NCI-H2029 (cell line): ENCODE data around the gene EPB41.
"Not testable (repeated sequence)": the region's sequence is repeated elsewhere in the genome, so short reads cannot be mapped to it uniquely, and the experiment has no call there.

Experiments used
- DNase-seq: peaks from one replicate; lab custom pipeline; 2025; lab: John Stamatoyannopoulos, UW

EPB41 gene

DNA sequence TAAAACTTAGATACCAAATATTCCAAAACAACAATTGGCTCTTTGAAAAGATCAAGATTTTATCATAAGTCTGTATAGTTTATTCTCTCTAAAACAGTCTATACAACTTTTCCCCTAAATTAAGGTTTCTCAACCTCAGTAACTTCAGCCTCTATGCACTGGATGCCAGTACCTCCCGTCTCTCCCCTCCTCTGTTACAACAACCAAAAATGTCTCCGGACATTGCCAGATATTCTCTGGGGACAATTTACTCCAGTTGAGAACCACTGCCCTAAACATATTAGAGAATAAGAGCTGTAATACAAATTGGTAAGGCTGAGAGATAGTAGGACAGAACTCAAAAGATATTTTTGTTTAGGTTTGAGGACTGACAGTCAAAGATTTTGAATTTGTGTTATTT lies 137.7 kb downstream of the EPB41 start:
- DNase-seq: no peak

DNA sequence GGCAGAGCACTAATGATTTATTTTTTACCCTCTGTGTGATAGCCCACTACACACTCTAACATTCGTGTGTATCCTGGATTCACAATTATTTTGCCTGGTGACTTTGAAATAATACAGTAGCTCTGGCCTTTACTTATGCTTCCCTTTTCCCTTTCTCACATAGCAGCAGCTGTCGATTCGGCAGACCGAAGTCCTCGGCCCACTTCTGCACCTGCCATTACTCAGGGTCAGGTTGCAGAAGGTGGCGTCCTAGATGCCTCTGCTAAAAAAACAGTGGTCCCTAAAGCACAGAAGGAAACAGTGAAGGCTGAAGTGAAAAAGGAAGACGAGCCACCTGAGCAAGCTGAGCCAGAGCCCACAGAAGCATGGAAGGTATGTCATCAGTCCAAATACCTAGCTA lies 138.6 kb downstream of the EPB41 start:
- no peak for DNase-seq

DNA sequence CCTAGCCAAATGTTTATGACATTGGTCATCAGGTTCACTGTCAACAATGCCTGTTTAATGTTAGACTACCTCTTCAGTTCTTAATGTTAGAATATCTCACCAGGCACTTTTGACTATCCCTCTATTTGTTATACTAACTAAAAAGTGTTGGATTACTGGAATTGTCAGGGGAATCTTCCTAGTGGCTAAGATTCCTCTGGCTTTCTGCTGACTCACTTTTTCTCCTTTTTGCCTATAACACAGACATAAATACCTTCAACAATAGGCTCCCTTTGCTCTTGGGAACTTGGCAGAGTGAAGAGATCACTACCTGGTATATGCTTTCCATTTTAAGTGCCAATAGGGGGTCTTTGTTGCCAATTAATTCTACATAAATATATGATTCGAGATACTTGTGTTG lies 140.8 kb downstream of the EPB41 start:
- DNase-seq: no peak

DNA sequence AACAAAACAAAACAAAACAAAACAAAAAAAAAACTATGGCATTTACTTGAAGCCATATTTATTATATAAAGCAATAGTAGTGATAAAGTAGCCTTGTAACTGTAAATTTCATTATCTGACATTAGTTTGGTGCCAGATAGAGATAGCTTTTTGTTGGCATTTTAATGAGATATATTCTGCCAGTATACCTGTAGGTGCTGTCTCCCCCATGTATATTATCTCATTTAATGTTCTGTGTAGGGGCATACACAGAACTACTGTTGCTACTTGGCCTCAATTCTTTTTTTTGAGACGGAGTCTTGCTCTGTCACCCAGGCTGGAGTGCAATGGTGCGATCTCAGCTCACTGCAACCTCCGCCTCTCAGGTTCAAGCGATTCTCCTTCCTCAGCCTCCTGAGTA lies 141.9 kb downstream of the EPB41 start:
- DNase-seq: no peak

DNA sequence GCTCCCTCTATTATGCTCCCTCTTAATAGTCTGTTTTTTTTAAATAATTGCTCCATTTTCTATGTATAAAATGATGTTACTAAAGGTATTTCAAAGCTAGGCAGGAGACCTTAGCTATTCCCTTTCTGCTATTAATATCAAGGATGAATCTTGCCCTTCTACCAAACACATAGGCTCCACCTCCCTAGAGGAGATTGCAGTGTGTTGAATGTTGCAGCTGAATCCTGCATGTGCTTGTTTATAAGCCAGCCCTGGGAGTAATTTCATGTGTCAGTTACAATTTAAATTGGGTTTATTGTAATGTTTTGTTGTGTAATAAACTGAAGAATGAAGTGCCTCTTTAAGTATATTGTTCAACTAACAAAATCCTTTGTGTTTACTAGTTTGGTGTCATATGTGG lies 143.3 kb downstream of the EPB41 start:
- no peak for DNase-seq

DNA sequence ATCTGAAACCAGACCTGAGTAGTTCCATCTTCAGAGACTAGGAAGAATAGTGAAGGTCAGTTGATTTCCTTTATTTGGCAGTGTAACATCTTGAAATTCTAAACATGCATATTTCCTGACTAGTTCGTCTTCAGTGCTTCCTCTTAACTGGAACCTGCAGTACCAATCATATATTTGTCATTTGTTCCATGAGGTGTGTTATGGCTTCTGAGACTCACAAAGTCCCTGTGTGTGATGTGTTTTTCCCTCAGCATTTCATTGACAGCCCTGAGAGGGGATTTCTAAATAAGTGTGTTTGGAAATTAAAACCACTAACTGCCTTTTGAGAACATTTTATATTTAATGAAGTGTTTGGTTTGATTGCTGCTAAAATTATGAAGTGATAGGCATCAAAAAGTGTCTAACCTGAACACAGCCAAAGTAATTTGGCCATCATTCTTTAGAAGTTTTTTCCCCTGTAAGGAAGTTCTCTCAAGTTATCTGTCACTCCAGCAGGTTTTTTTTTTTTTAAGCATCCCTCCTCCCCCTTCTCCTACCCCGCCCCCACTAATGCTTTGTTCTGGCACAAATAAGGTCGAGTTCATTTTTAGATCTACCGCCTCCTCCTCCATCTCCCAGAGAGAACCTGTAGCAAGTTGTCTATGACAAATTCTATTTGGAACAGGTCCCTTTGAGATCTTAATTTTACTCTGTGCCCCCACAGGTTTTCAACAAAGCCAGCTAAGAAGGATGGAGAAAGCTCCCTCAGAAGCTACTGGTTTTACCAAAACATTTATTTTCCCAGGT lies 148.0 kb downstream of the EPB41 start:
- DNase-seq: no peak

DNA sequence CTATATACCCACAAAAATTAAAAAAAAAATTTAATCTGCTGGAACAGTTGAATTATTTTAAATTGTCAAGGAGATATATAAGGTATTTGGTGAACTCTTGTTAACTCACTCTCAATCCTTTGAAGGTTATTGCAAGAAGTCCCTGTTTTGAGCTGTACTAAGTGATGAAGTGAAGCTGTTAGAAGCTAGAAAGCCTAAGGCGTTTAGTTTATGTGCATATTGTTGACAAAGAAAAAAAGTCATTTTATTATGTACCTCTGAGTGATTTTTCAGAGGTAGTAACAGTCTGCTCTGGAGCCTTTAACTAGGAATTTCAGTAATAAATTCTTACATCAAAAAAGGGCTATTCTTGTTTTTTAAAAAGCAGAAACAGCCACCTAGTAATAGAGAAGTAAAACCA lies 149.7 kb downstream of the EPB41 start:
- DNase-seq: no peak

DNA sequence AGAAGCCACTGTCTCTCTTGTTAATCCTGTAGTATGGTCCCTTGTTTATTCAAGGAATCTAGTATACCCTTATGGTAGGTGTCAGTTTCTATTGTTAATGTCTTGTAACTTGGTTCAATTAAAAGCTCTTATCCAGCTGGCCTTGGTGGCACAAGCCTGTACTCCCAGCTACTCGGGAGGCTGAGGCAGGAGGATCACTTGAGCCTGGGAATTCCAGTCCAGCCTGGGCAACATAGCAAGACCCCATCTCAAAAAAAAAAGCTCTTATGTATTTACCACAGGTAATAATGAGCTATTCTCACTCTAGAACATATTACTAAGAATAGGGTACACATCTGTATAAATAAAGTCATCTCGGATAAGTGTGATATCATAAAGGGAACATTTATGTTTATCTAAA lies 162.8 kb downstream of the EPB41 start:
- no peak for DNase-seq

DNA sequence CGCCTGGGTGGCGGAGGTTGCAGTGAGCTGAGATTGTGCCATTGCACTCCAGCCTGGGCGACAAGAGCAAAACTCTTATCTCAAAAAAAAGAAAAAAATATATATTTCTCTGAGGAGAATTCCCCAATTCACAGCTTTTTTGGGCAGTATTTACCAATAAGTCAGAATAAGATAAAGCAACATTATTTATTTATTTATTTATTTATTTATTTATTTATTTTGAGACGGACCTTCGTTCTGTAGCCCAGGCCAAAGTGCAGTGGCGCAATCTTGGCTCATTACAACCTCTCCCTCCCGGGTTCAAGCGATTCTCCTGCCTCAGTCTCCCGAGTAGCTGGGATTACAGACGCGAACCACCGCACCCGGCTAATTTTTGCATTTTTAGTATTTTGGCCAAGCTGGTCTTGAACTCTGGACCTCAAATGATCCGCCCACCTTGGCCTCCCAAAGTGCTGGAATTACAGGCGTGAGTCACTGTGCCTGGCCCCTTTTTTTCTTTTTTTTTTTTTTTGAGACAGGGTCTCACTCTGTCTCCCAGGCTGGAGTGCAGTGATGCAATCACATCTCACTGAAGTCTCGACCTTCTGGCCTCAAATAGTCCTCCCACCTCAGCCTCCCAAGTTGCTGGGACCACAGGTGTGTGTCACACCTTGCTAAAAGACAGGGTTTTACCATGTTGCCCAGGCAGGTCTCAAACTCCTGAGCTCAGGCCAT lies 165.7 kb downstream of the EPB41 start:
- DNase-seq: not testable (repeated sequence)

DNA sequence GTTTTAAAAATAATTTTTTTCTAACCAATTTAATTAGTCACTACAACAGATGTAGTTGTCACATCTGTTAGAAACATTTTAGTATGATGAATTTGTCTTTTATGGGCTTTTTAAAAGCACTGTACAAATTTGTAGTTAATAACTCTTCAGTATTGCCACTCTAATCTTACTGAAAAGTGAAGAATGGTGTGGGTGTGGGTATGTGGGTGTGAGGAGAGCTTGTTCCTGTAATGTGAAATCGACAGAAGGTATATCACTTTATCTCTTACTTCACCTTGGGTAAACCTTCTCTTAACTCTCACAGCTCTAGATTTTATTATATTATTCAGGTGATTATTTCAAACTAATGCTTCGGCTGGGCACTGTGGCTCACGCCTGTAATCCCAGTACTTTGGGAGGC lies 166.8 kb downstream of the EPB41 start:
- no peak for DNase-seq

DNA sequence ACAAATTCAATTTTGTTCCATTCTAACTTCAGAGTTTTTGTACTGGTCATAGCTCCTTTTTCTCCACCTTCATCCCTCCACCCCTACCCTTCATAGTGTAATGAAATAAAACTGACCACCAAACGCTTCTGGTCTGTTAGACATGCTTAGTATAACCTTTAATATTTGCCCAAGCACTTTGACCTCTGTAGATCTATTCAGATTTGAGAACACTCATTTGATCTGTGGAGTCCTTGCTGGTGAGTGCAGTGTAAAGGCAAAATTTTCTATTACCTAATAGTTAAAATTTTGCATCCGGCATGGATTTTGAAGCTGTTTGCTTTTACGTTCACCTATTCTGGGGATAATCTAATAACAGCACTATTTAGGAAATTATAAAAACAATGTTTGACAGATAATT lies 168.2 kb downstream of the EPB41 start:
- DNase-seq: no peak

DNA sequence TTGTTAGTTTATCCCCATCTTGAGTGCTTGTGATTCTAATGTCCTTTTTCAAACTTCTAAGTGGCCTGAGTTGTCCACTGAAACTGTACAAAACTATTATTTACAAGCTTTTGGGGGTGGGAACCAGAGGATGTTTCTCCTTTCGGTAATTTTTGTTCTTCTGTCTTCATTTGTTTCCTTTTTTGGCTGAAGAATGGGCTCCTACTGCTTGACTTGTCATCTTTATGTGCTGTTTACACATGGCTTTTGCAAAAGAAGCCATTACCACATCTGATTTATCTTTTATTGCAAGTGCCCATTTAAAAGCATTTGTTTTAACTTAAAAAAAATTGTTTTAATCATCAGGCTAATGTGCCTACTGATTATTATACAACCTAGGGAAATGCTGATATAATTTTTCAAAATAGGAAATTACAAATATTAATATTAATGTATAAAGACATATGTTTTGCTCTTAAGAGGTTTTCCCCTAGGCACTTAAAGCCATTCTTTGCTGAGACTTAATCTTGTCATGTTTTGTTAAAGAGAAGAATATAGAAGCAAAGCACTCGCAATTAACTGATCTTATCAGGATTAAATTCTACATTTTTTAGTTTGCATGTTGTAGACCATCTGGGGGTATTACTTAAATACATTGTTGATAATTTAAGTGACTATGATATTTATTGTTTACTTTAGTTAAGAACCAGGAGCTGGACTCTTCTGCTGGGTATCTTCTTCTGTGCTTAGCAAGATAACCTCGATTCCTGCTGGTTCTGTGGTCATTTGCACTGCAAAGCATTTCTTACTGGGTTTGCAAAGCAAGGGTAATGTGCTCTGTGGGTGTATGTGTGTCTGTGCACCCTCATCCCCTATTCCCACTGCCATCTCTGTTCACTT lies 169.2 kb downstream of the EPB41 start:
- no peak for DNase-seq

DNA sequence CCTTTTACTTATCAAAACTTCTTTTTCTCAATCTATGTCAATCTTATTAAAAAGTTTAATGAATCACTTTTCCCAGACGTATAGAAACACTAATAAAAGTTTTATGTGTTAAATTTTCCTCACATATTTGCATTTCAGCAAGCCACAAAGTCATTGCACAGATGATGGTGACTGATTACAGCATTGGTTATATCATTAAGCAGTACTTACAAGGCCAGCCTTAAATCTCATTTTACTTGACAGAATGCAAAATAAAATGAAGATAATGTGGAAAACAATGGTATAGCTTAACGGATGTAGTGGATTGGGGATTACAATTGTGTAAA lies 169.8 kb downstream of the EPB41 start:
- no peak for DNase-seq

DNA sequence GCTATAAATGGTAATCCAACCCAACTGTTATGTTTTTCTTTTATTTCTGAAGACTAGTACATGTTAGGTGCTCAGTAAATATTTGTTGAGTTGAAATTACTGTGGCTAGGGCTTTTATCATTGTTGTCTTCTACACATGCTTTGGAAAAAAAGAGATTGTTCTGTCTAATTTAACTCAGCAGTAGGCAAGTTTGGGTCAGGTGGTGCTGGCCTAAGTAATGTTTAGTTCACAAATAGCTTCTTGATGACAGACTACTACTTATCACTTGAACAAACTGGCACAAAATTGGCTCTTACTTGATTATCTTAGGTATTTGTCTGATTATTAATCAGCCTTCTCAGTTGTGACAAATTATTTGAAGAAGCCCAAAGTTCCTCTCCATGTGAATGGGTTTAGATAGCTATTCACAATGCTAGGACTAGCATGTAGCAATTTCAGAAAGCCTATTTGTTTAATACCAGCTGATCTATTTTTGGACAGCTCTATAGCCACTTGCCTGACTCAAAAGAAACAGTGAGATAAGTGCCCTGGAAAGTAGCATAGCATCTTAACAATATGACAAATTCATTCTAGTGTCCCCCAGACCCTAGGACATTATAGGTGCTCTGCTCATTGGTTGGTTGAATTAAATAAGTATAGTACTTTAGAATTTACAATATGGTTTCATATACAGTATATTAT lies 176.7 kb downstream of the EPB41 start:
- DNase-seq: peak; percentile 14

DNA sequence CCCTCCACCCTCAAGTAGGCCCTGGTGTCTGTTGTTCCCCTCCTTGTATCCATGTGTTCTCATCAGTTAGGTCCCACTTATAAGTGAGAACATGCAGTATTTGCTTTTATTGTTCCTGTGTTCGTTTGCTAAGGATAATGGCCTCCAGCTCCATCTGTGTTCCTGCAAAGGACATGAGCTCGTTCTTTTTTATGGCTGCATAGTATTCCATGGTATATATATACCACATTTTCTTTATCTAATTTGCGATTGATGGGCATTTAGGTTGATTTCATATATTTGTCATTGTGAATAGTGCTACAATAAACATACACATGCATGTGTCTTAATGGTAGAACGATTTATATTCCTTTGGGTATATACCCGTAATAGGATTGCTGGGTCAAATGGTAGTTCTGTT lies 178.3 kb downstream of the EPB41 start:
- not testable (repeated sequence) for DNase-seq

DNA sequence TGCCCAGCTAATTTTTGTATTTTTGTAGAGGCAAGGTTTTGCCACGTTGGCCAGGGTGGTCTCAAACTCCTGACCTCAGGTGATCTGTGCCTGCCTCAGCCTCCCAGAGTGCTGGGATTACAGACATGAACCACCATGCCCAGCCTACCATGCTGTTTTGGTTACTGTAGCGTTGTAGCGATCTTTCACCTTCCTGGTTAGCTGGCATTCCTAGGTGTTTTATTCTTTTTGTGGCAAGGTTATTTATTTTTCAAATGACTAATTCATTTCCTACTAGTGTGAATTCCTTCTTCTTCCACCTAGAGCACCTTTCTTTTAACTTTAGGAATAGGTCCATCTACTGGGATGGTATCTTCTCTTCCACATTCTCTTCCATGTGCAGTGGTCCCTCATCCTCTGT lies 180.1 kb downstream of the EPB41 start:
- no peak for DNase-seq

DNA sequence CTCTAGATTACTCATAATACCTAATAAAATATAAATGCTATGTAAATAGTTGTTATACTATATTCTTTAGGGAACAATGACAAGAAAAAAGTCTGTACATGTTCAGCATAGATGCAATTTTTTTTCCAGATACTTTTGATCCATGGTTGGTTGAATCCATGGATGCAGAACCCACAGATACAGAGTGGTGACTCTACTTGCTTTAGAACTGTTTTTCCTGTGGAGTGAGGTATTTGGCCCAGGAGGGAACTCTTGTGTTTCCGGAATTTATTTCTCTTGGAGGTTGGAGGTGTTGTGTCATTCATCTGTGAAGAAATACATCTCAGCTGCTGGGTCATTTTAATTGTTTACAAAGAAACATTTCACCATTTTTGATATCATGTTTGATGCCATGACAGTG lies 180.6 kb downstream of the EPB41 start:
- DNase-seq: no peak

DNA sequence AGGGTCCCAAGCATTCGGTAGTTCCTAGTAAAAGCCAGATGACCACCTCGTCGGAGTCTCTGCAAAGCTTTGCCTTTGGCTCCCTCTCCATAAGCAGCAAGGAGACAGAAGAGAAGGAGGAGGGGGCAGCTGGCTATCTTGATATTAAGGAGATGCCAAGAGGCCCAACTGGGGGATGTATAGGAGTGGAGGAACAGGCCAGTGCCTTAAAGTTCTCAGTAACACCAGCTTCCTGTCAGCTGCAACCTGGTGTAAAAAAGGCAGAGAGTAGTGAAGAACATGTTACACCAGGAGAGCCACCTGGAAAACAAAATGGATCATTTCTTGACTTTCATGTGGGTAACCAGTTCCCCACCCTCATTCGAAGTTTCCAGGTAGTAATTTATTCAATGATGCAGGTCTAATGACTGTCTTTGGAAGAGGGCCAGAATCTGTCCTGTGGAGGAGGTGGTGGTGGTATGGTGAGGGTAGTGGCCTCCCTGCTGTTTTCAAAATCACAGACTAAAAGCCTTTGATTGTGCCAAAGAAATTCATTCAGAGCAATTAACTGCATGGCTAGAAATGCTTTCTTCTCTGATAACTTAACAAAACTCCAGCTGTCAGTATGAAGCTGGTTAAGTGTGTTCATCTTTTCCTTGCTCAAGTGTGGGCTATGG lies 182.0 kb downstream of the EPB41 start:
- no peak for DNase-seq

DNA sequence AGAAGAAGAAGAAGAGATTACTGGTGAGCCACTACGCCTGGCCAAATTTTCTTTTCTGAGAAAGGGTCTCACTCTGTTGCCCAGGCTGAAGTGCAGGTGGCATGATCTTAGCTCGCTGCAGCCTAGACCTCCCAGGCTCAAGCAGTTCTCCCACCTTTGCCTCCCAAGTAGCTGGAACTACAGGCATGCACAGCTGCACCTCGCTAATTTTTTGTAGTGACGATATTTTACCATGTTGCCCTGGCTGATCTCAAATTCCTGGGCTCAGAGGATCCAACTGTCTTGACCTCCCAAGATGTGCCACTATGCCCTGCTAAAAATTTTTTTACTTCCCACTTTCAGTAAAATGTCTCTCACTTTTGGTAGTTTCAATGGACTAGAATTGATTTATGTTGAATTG lies 184.9 kb downstream of the EPB41 start:
- DNase-seq: no peak

DNA sequence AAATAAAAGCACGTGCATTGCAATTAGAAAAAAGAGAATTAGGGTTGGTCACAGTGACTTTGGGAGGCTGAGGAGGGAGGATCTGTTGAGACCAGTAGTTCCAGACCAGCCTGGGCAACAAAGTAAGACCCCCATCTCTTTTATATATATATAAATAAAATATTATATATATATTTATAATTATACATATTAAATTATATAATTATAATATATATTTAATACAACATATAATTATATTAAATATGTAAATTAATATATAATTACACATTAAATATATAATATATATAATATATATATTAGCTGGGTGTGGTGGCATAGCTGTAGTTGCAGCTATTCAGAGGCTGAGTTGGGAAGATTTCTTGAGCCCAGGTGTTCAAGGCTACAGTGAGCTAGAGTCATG lies 186.1 kb downstream of the EPB41 start:
- DNase-seq: no peak

DNA sequence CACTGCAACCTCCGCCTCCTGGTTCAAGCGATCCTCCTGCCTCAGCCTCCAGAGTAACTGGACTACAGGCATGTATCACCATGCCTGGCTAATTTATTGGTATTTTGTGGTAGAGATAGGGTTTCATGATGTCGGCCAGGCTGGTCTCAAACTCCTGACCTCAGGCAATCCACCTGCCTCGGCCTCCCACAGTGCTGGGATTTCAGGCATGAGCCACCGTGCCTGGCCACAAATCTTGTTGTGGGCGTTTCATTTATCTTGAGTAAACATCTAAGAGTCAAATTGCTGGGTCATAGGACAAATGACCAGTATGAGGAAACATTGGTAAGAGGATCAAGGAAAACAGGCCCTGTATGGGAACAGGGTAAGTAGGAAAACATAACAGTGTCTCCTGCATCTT lies 191.5 kb downstream of the EPB41 start:
- no peak for DNase-seq

DNA sequence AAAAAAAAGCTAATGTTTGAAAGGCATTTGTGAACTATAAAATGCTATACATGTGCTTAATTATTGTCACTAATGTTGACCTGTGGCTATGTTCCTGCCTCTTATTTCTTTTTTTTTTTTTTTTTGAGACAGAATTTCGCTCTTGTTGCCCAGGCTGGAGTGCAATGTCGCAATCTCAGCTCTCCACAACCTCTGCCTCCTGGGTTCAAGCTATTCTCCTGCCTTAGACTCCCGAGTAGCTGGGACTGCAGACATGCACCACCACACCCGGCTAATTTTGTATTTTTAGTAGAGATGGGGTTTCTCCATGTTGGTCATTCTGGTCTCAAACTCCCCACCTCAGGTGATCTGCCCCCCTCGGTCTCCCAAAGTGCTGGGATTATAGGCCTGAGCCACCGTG lies 193.7 kb downstream of the EPB41 start:
- not testable (repeated sequence) for DNase-seq
